Measurements from ENCODE around the gene PRELP. TPM values are rescaled to one million over a fixed set of nuclear protein-coding genes. Genes with fewer than 3 reads are reported as not detected.

PRELP gene
- polyA plus RNA-seq, 1 experiment = 3.9 TPM

DNA sequence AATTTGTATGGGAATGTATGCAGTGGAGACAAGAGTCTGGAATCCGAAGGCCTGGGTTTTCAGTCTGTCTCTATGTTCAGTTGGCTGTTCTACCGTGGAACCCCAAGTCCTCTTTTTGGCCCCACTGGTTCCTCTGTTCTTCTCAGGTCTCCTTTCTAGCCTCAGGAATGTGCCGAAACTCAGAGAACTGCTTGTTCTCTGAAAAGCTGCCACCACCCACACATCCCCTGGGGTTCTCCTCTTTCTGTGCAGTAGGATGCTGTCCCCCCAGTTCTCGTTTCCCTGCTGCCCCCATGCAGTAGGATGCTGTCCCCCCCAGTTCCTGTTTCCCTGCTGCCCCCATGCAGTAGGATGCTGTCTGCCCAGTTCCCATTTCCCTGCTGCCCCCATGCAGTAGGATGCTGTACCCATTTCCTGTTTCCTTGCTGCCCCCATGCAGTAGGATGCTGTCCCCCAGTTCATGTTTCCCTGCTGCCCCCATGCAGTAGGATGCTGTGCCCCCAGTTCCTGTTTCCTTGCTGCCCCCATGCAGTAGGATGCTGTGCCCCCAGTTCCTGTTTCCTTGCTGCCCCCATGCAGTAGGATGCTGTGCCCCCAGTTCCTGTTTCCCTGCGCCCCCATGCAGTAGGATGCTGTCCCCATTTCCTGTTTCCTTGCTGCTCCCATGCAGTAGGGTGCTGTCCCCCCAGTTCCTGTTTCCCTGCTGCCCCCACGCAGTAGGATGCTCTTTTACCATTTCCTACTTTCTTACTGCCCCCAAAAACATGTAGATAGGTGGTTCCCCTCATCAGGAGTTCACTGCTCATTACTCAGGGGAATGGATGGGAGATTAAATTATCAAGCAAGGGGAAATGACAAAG, 53.6 kb downstream of the PRELP start:
- TF ChIP-seq, protein P1, sequence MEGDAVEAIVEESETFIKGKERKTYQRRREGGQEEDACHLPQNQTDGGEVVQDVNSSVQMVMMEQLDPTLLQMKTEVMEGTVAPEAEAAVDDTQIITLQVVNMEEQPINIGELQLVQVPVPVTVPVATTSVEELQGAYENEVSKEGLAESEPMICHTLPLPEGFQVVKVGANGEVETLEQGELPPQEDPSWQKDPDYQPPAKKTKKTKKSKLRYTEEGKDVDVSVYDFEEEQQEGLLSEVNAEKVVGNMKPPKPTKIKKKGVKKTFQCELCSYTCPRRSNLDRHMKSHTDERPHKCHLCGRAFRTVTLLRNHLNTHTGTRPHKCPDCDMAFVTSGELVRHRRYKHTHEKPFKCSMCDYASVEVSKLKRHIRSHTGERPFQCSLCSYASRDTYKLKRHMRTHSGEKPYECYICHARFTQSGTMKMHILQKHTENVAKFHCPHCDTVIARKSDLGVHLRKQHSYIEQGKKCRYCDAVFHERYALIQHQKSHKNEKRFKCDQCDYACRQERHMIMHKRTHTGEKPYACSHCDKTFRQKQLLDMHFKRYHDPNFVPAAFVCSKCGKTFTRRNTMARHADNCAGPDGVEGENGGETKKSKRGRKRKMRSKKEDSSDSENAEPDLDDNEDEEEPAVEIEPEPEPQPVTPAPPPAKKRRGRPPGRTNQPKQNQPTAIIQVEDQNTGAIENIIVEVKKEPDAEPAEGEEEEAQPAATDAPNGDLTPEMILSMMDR (IDR thresholded peaks at IDR 0.05; ENCODE audit: insufficient read depth, low read depth, low read length) = no peak
- ChIA-PET CTCF (interaction anchor here (1.4 kb wide), 1 partner anchor 18 kb away, joined by 4 read pairs; no protein-coding TSS in a partner anchor), POLR2A (no interaction called here)
- no peaks in the 10 kb centered on the region for H3K36me3 ChIP-seq (ENCODE audit: control insufficient read depth, insufficient read depth, low read length)
- no peak for DNase-seq (ENCODE audit: low read depth)
- no peak overlapping the region for H3K4me3 ChIP-seq (ENCODE audit: low read depth, low read length)
- H3K27me3 ChIP-seq (ENCODE audit: control insufficient read depth, insufficient read depth, low read length) = no peaks in the 10 kb centered on the region

DNA sequence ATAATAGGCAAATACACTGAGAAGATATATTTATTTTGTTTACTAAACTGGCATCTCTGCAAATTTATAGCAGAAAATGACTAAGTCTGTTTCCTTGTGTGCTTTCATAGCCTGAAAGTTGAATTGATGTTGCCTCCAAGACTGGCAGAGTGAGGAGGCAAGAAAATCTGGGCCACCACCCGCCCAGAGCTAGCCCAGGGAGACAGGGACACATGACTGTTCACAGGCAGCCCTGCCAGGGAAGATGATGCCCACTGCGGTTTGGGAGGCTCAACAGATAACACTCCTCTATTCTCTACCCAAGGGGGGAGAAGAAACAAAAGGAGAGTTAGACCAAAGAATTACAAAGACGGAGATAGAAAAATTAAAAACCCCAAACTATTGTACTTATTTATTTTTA, 55.5 kb downstream of the PRELP start:
- TF ChIP-seq, protein P1 (IDR thresholded peaks at IDR 0.05; ENCODE audit: insufficient read depth, low read depth, low read length) = no peak
- no peak for DNase-seq (ENCODE audit: low read depth)
- Histone ChIP-seq H3K36me3 (ENCODE audit: control insufficient read depth, insufficient read depth, low read length) (no peaks in the 10 kb centered on the region), H3K27me3 (ENCODE audit: control insufficient read depth, insufficient read depth, low read length) (no peaks in the 10 kb centered on the region), H3K4me3 (ENCODE audit: low read depth, low read length) (no peak overlapping the region)
- ChIA-PET POLR2A (no interaction called here), CTCF (no interaction called here)

DNA sequence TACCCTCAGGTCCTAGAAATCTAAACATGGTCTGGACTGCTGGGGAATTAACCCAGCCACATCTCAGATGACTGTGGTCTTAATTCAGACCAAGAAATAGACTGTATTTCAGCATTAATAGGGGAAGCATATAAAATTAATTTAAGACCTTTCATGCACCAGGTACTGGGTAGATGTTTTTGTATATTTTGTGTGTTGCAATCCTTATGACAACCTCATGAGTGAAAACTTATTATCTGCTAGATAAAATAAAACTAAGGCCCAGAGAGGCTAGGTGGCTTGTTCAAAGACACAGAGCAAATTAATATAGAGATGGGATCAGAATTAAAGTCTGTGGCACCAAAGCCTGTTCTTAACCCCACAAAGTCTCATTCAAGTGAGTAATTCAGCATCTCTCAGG, 58.4 kb downstream of the PRELP start:
- TF ChIP-seq, protein P1 (IDR thresholded peaks at IDR 0.05; ENCODE audit: insufficient read depth, low read depth, low read length) = no peak
- CTCF ChIA-PET = no interaction called here
- no peak for DNase-seq (ENCODE audit: low read depth)
- H3K27me3 ChIP-seq (ENCODE audit: control insufficient read depth, insufficient read depth, low read length) = no peaks in the 10 kb centered on the region
- no peaks in the 10 kb centered on the region for H3K36me3 ChIP-seq (ENCODE audit: control insufficient read depth, insufficient read depth, low read length)
- POLR2A ChIA-PET = no interaction called here
- no peak overlapping the region for H3K4me3 ChIP-seq (ENCODE audit: low read depth, low read length)

DNA sequence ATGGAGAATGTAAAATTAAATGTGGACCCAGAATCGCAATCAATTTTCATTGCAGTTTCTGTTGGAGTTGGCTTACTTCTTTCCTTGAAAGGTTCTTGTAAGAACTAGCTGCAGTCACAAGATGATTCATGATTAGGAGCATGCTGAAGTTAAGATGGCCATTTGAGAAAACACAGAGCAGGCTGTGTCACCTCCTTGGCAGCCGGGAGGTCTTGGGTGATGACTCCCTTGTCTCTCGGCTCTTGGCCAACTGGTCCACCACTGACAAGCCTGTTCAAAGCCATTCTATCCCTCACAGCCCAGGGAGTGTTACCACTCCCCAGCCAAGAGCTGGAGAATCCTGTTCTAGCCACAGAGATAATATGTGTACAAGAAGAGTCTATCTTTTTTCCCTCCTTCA, 58.9 kb downstream of the PRELP start:
- Histone ChIP-seq H3K36me3 (ENCODE audit: control insufficient read depth, insufficient read depth, low read length) (no peaks in the 10 kb centered on the region), H3K27me3 (ENCODE audit: control insufficient read depth, insufficient read depth, low read length) (no peaks in the 10 kb centered on the region), H3K4me3 (ENCODE audit: low read depth, low read length) (no peak overlapping the region)
- ChIA-PET CTCF (no interaction called here), POLR2A (no interaction called here)
- peak; percentile 85 for DNase-seq (ENCODE audit: low read depth)
- TF ChIP-seq, protein P1 (IDR thresholded peaks at IDR 0.05; ENCODE audit: insufficient read depth, low read depth, low read length) = no peak

DNA sequence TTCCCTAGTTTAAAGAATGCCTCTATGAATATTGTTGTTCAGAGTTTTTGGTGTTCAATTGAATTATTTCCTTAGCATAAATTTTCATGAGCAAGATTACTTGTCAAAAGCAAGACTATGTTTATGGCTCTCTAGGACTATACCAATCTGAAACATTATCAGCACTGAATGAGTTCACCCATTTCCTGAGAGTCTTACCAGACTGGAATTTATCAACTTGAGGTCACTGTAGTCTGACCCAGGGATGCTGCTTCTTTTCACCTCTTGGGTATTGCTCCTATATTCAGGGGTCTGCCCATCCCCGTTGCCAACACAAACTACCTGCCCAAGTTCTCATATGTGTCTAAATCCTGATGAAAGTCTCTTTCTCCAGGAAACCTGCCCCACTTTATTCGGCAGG, 61.0 kb downstream of the PRELP start:
- TF ChIP-seq, protein P1 (IDR thresholded peaks at IDR 0.05; ENCODE audit: insufficient read depth, low read depth, low read length) = no peak
- Histone ChIP-seq H3K36me3 (ENCODE audit: control insufficient read depth, insufficient read depth, low read length) (no peaks in the 10 kb centered on the region), H3K27me3 (ENCODE audit: control insufficient read depth, insufficient read depth, low read length) (no peaks in the 10 kb centered on the region), H3K4me3 (ENCODE audit: low read depth, low read length) (no peak overlapping the region)
- POLR2A ChIA-PET = interaction anchor here (0.6 kb wide), 1 partner anchor 189 kb away, joined by 6 read pairs; no protein-coding TSS in a partner anchor
- CTCF ChIA-PET = no interaction called here
- DNase-seq (ENCODE audit: low read depth) = no peak
